HepG2 (cell line): ENCODE data around the gene SLC29A1.

Experiments
- BHLHE40 ChIP-seq: IDR thresholded peaks from 2 replicates; pipeline ENCODE4 v1.6.1; 2011; ENCODE audit warnings: low read length, improper control_type of control experiment
- CTCF ChIP-seq: sonication (generic); formaldehyde crosslinking; IDR thresholded peaks from 2 replicates; pipeline ENCODE4 v1.5.0; 2020; ENCODE audit warnings: mild to moderate bottlenecking, missing genetic modification reagents, moderate library complexity
- NCOR1 ChIP-seq: fragments of 200-600 bp; sonication (generic); IDR thresholded peaks from 2 replicates; pipeline ENCODE4 v1.7.0; 2017; ENCODE audit warnings: antibody characterized with exemption, low read length, borderline replicate concordance
- SOX5 ChIP-seq: IDR thresholded peaks from 2 replicates; pipeline ENCODE4 v1.6.1; 2016; ENCODE audit warnings: borderline replicate concordance
- ZNF24 ChIP-seq: fragments of 450-650 bp; IDR thresholded peaks from 2 replicates; pipeline ENCODE4 v1.6.1; 2017; ENCODE audit warnings: antibody characterized with exemption, mild to moderate bottlenecking

- no peak for TF ChIP-seq NCOR1
- TF ChIP-seq BHLHE40: no peak
- TF ChIP-seq ZNF24: no peak
- TF ChIP-seq CTCF (CRISPR knock-in tag): no peak
- TF ChIP-seq SOX5 (CRISPR knock-in tag): no peak
Observed at GRCh38 chr6:44270526-44271405, 47.4 kb downstream of the SLC29A1 start.
